ENCODE results near the gene RIC8B.

DNA sequence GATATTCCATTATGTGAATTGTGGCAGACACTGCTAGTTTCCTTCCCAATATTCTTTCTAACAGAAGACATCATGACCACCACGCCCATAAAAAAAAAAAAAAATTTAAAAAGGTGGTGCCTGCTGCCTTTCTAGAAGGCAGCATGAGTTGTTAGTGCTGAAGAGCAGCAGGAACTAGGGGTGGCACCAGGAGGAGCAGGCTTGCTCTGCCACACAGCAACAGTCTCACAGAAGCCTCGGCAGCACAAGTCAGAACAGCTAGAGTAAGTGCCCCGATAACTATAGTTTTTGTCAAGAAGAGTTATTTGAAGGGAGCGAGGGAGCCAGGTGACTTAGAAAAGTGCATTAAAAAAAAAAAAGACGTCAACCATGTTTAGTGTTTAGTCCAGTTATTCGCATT is 114.8 kb downstream of the RIC8B start:
- no peak for TF ChIP-seq CTCF (IDR thresholded peaks at IDR 0.05)
- no peak for TF ChIP-seq POLR2A (IDR thresholded peaks at IDR 0.05)
- TF ChIP-seq POLR2AphosphoS5 (IDR thresholded peaks at IDR 0.05) = no peak

All from transverse colon (tissue), 4 donors.